Colonic mucosa (tissue), 4 donors: ENCODE measurements around the gene RCOR1. TPM values are rescaled to one million over a fixed set of nuclear protein-coding genes. Genes with fewer than 3 reads are reported as not detected.

Source experiments
- DNase-seq: peaks from one replicate; pipeline ENCODE4 v3.0.0-alpha.2; 2020
- H3K27ac ChIP-seq: fragments of 200-600 bp; one replicate; pipeline ENCODE4 v1.8.0; 2021
- H3K27me3 ChIP-seq: fragments of 200-600 bp; one replicate; pipeline ENCODE4 v1.8.0; 2021
- H3K36me3 ChIP-seq: fragments of 200-600 bp; one replicate; pipeline ENCODE4 v1.8.0; 2021
- H3K4me1 ChIP-seq: fragments of 200-600 bp; one replicate; pipeline ENCODE4 v1.8.0; 2021; ENCODE audit warnings: mild to moderate bottlenecking
- H3K4me3 ChIP-seq: fragments of 200-600 bp; one replicate; pipeline ENCODE4 v1.8.0; 2021
- H3K9ac ChIP-seq, 2 donors: one replicate each; pipeline ENCODE4 v1.7.0; 2013; ENCODE audit warnings: control low read depth in 2 of 2, low read depth in 2 of 2, low read length in 2 of 2
- H3K9me3 ChIP-seq: fragments of 200-600 bp; one replicate; pipeline ENCODE4 v1.8.0; 2021
- intact Hi-C: fragments of 100-400 bp; cut with DNase I; formaldehyde crosslinking; loops from one replicate; pipeline ENCODE4 v1.14.1; 2022
- total RNA-seq, 2 donors: library from RNA; stranded (reverse); fragmentation: NEBNext Ultra II Directional in 1 of 2; extraction: Animal tissue kit (Norgen Biotek cat#: 25700) in 1 of 2; gene quantifications; one replicate each; pipeline ENCODE4 v1.2.1, GENCODE V29; 2021
- TF ChIP-seq, protein P1 (sequence below): fragments of 200-600 bp; IDR thresholded peaks from one replicate; pipeline ENCODE4 v1.8.0; 2022; ENCODE audit warnings: antibody characterized with exemption, mild to moderate bottlenecking
- donor health status: healthy.
- donor health status: DM: no; HTN: no; CAD: no.
- donor health status: DM: no; HTN: no; CAD: no.

Gene RCOR1
- total RNA-seq, 2 donors from 2014 or later: 30.0 to 43.2 TPM

DNA sequence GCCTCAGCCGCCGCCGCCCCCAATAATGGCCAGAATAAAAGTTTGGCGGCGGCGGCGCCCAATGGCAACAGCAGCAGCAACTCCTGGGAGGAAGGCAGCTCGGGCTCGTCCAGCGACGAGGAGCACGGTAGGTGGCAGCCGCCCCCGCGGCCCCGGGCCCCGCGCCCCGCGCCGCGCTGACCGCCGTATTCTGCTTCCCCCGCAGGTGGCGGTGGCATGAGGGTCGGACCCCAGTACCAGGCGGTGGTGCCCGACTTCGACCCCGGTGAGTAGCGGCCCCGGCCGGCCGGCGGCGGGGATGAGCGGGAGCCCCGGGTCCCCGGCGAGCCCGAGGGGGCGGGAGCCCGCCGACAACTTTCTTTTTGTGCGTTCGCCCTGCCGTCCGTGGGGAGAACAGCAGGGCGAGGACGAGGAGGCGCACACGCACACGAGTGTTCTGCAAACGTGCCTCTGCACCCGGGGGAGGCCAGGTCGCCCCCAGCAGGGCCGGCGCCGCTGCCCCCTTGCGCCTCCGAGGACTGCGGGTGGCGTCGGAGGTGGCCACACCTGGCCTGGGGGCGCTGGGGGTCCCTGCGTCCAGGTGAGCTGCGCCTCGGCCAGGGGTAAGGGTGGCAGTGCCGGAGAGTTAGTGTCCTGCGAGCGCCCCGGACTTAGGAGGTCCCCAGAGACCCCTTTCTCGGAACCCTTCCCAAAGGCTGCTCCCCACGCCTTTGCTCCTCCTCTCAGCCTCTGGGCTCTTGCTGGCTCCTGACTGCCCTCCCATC, 794 bp downstream of the RCOR1 start:
- intact Hi-C loops: no loop called here
- Histone ChIP-seq H3K4me3 (peak overlapping the region; percentile 97), H3K9ac (peak overlapping the region; percentile 80 to 89), H3K4me1 (no peaks in the 10 kb centered on the region), H3K36me3 (no peaks in the 10 kb centered on the region), H3K27me3 (no peaks in the 10 kb centered on the region), H3K27ac (peak overlapping the region; percentile 89), H3K9me3 (no peaks in the 10 kb centered on the region)
- TF ChIP-seq, protein P1, sequence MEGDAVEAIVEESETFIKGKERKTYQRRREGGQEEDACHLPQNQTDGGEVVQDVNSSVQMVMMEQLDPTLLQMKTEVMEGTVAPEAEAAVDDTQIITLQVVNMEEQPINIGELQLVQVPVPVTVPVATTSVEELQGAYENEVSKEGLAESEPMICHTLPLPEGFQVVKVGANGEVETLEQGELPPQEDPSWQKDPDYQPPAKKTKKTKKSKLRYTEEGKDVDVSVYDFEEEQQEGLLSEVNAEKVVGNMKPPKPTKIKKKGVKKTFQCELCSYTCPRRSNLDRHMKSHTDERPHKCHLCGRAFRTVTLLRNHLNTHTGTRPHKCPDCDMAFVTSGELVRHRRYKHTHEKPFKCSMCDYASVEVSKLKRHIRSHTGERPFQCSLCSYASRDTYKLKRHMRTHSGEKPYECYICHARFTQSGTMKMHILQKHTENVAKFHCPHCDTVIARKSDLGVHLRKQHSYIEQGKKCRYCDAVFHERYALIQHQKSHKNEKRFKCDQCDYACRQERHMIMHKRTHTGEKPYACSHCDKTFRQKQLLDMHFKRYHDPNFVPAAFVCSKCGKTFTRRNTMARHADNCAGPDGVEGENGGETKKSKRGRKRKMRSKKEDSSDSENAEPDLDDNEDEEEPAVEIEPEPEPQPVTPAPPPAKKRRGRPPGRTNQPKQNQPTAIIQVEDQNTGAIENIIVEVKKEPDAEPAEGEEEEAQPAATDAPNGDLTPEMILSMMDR: peak; percentile 34
- DNase-seq: peak; percentile 41

DNA sequence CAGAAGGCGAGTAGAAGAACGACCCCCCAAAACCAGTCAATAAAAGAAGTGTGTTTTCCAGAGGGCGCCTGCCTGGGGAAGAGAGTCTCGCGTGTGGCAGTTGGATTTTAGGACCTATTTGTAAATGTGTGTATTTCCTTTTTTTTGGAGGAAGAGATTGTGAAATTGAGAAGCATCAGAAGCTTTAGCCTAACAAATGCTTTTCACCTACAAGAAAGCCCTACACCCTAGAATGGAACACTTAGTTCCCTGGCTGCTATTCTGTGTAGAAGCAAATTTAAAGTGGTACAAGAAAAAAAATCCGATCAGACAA, 1.3 kb downstream of the RCOR1 start:
- Histone ChIP-seq H3K27me3 (no peaks in the 10 kb centered on the region), H3K9ac (peak overlapping the region; percentile 80 to 89), H3K9me3 (no peaks in the 10 kb centered on the region), H3K4me3 (peak overlapping the region; percentile 97), H3K36me3 (no peaks in the 10 kb centered on the region), H3K4me1 (no peaks in the 10 kb centered on the region), H3K27ac (peak overlapping the region; percentile 89)
- no peak for DNase-seq
- intact Hi-C loops: no loop called here
- TF ChIP-seq, protein P1: no peak

DNA sequence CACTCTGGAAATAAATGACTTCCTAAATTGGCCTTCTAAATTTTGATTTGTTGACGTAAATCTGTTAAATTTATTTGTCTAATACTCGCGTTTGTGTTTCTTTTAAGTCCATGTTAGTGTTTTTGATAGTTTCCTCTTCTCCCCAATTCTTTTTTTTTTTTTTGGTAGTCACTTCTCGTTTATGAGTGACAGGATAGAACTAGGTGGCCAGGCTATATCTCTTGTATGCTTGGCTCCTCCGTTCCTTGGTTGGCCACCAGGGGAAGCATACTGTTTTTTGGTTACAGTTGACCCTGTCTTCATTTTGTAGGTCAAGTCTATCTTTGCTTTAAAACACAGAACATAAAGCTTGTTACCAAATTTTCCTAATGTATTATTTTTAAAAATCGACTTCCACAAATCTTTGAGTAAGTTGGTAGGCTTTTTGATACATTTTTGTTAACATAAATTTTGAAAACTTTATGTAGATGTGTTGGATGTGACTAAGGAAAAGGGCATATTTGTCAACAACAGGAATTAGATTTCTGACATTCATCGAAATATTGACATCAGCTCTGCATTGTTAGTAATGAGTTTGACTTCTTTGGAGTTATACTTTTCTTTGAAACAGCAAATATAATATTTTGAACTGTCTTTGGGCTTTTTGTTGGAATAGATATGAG, 2.2 kb downstream of the RCOR1 start:
- H3K4me3 ChIP-seq: peak overlapping the region; percentile 97
- no peaks in the 10 kb centered on the region for H3K4me1 ChIP-seq
- no peaks in the 10 kb centered on the region for H3K27me3 ChIP-seq
- peak; percentile 86 for DNase-seq
- TF ChIP-seq, protein P1: peak; percentile 82
- H3K36me3 ChIP-seq: no peaks in the 10 kb centered on the region
- intact Hi-C loops: no loop called here
- peak overlapping the region in 1 of 2 donors; percentile 89 for H3K9ac ChIP-seq
- H3K27ac ChIP-seq: peak overlapping the region; percentile 89
- no peaks in the 10 kb centered on the region for H3K9me3 ChIP-seq

- Histone ChIP-seq H3K4me1 (no peaks in the 10 kb centered on the region), H3K9me3 (no peaks in the 10 kb centered on the region), H3K36me3 (no peaks in the 10 kb centered on the region), H3K4me3 (no peak overlapping the region), H3K9ac (no peak overlapping the region), H3K27ac (no peak overlapping the region), H3K27me3 (no peaks in the 10 kb centered on the region)
- no peak for DNase-seq
- TF ChIP-seq, protein P1: no peak
- intact Hi-C loops: no loop called here
These were observed 9.0 kb downstream of the RCOR1 start for GRCh38 chr14:102601378-102601925.

DNA sequence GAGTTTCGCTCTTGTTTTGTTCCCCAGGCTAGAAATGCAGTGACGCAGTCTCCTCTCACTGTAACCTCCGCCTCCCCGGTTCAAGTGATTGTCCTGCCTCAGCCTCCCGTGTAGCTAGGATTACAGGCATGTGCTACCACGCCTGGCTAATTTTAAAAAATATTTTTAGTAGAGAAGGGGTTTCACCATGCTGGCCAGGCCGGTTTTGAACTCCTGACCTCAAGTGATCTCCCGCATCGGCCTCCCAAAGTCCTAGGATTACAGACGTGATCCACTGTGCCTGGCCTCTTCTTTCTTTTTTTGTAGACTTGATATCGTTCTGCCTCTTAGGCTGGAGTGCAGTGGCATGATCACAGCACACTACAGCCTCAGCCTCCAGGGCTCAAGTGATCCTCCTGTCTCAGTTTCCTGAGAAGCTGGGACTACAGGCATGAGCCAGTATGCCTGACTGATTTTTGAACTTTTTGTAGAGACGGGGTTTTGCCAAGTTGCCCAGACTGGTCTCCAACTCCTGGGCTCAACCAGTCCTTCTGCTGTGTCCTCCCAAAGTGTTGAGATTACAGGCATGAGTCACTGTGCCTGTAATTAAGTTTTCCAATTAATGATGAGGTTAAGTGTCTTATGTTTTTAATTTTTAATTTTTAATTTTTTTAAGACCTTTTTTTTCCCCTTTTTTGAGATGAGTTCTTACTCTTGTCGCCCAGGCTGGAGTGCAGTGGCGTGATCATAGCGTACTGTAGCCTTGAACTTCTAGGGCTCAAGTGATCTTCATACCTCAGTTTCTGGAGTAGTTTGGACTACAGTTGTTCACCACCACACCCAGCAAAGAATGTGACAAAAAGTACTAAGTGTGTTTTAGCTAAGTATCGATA, 10.2 kb downstream of the RCOR1 start:
- TF ChIP-seq, protein P1: no peak
- intact Hi-C loops: no loop called here
- H3K27me3 ChIP-seq: no peaks in the 10 kb centered on the region
- H3K4me1 ChIP-seq: no peaks in the 10 kb centered on the region
- no peak overlapping the region for H3K9ac ChIP-seq
- DNase-seq: no peak
- H3K27ac ChIP-seq: no peak overlapping the region
- no peak overlapping the region for H3K4me3 ChIP-seq
- H3K9me3 ChIP-seq: no peaks in the 10 kb centered on the region
- H3K36me3 ChIP-seq: no peaks in the 10 kb centered on the region
